Loucy (cell line): ENCODE data around the gene KRTAP1-4.

Experiments
- H2AFZ ChIP-seq: fragments of 200-600 bp; sonication (generic); 2 replicates; pipeline ENCODE4 v1.6.0; 2016; ENCODE audit warnings: antibody characterized with exemption, mild to moderate bottlenecking, low read length, moderate library complexity
- H3F3A ChIP-seq: fragments of 200-600 bp; 2 replicates; pipeline ENCODE4 v1.6.0; 2016; ENCODE audit warnings: antibody characterized with exemption, low read depth, mild to moderate bottlenecking
- H3K27me3 ChIP-seq: fragments of 200-600 bp; sonication (generic); 2 replicates; pipeline ENCODE4 v1.6.1; 2014; ENCODE audit warnings: low read length, mild to moderate bottlenecking; ENCODE audit not compliant: insufficient read depth, poor library complexity, severe bottlenecking
- H3K36me3 ChIP-seq: fragments of 200-600 bp; sonication (generic); 2 replicates; pipeline ENCODE4 v1.6.1; 2016; ENCODE audit warnings: low read length; ENCODE audit not compliant: insufficient read depth
- H3K4me1 ChIP-seq: fragments of 200-600 bp; sonication (generic); 2 replicates; pipeline ENCODE4 v1.5.1; 2014; ENCODE audit warnings: low read length, mild to moderate bottlenecking; ENCODE audit not compliant: insufficient read depth, poor library complexity, severe bottlenecking
- H3K4me2 ChIP-seq: fragments of 200-600 bp; sonication (generic); 2 replicates; pipeline ENCODE4 v1.6.0; 2014; ENCODE audit warnings: antibody characterized with exemption, low read length, low read depth, mild to moderate bottlenecking; ENCODE audit not compliant: poor library complexity, severe bottlenecking
- H3K4me3 ChIP-seq: fragments of 200-600 bp; sonication (generic); 2 replicates; pipeline ENCODE4 v1.5.1; 2014; ENCODE audit warnings: low read length, mild to moderate bottlenecking, mixed read lengths; ENCODE audit not compliant: poor library complexity, severe bottlenecking
- H3K79me2 ChIP-seq: fragments of 200-600 bp; sonication (generic); 2 replicates; pipeline ENCODE4 v1.6.1; 2014; ENCODE audit warnings: low read length; ENCODE audit not compliant: insufficient read depth
- H3K9ac ChIP-seq: fragments of 200-600 bp; sonication (generic); 2 replicates; pipeline ENCODE4 v1.6.0; 2014; ENCODE audit warnings: mild to moderate bottlenecking, low read depth, low read length, moderate library complexity; ENCODE audit not compliant: poor library complexity, severe bottlenecking
- H3K9me2 ChIP-seq: fragments of 200-600 bp; sonication (generic); replicated peaks from 2 replicates; pipeline ENCODE4 v1.6.1; 2016; ENCODE audit warnings: low read depth, low read length, mixed read lengths
- H3K9me3 ChIP-seq: fragments of 200-600 bp; sonication (generic); 2 replicates; pipeline ENCODE4 v1.6.1; 2014; ENCODE audit warnings: mild to moderate bottlenecking, antibody characterized with exemption, low read length, low read depth; ENCODE audit not compliant: insufficient read depth
- H4K20me1 ChIP-seq: fragments of 200-600 bp; sonication (generic); 2 replicates; pipeline ENCODE4 v1.6.0; 2014; ENCODE audit warnings: antibody characterized with exemption, low read length, mild to moderate bottlenecking; ENCODE audit not compliant: insufficient read depth, poor library complexity, severe bottlenecking
- CTCF ChIP-seq: fragments of 200-600 bp; sonication (generic); conservative IDR thresholded peaks from 2 replicates; pipeline ENCODE4 v1.5.1; 2014; ENCODE audit warnings: mild to moderate bottlenecking, antibody characterized with exemption, low read length
- EZH2phosphoT487 ChIP-seq: fragments of 200-600 bp; IDR thresholded peaks from 2 replicates; pipeline ENCODE4 v1.6.1; 2018; ENCODE audit warnings: antibody characterized with exemption, mild to moderate bottlenecking, moderate library complexity, borderline replicate concordance

KRTAP1-4 gene

GRCh38 chr17:41029633-41030245 is at the start of gene KRTAP1-4:
Gene KRTAP1-4, minus strand, starts transcription at chr17:41030195. Its CDS starts 117 bp downstream, at chr17:41030078.
- Histone ChIP-seq H3K79me2 (no peaks in the 10 kb centered on the region), H3F3A (no peaks in the 10 kb centered on the region), H2AFZ (no peak within 1 kb of the TSS), H4K20me1 (no peaks in the 10 kb centered on the region), H3K4me1 (no peaks in the 10 kb centered on the region), H3K4me3 (no peak within 1 kb of the TSS), H3K36me3 (no peaks in the 10 kb centered on the region), H3K4me2 (no peak within 1 kb of the TSS), H3K9me2 (no peaks in the 10 kb centered on the region), H3K27me3 (no peaks in the 10 kb centered on the region), H3K9ac (no peak within 1 kb of the TSS), H3K9me3 (no peaks in the 10 kb centered on the region)
- TF ChIP-seq EZH2phosphoT487: no peak
- no peak for TF ChIP-seq CTCF

- Histone ChIP-seq H3K79me2 (no peaks in the 10 kb centered on the region), H3K9ac (no peak overlapping the region), H3F3A (no peaks in the 10 kb centered on the region), H3K27me3 (no peaks in the 10 kb centered on the region), H3K4me2 (no peak overlapping the region), H2AFZ (no peak overlapping the region), H3K36me3 (no peaks in the 10 kb centered on the region), H3K9me3 (no peaks in the 10 kb centered on the region), H3K9me2 (no peaks in the 10 kb centered on the region), H3K4me3 (no peak overlapping the region), H4K20me1 (no peaks in the 10 kb centered on the region), H3K4me1 (no peaks in the 10 kb centered on the region)
- TF ChIP-seq EZH2phosphoT487: no peak
- TF ChIP-seq CTCF: no peak
Measured at GRCh38 chr17:41076788-41077187, 46.8 kb upstream of the KRTAP1-4 start.

GRCh38 chr17:41073676-41074075 is 43.7 kb upstream of the KRTAP1-4 start:
- Histone ChIP-seq H3K36me3 (no peaks in the 10 kb centered on the region), H3K4me3 (no peak overlapping the region), H3K27me3 (no peaks in the 10 kb centered on the region), H2AFZ (no peak overlapping the region), H3F3A (no peaks in the 10 kb centered on the region), H3K4me1 (peaks cover 8% of the 10 kb centered on the region), H3K79me2 (no peaks in the 10 kb centered on the region), H3K9me3 (no peaks in the 10 kb centered on the region), H3K4me2 (no peak overlapping the region), H3K9ac (no peak overlapping the region), H3K9me2 (no peaks in the 10 kb centered on the region), H4K20me1 (no peaks in the 10 kb centered on the region)
- TF ChIP-seq EZH2phosphoT487 (no peak), CTCF (no peak)
